NCI-H526 treated with DMSO at 0.1 percent for 48 hours (cell line): ENCODE data around the gene GPRIN2.
"Not testable (repeated sequence)": the region's sequence is repeated elsewhere in the genome, so short reads cannot be mapped to it uniquely, and the experiment has no call there.

Experiments
- DNase-seq: peaks from one replicate; lab custom pipeline; 2025; lab: John Stamatoyannopoulos, UW

The GPRIN2 gene

DNA sequence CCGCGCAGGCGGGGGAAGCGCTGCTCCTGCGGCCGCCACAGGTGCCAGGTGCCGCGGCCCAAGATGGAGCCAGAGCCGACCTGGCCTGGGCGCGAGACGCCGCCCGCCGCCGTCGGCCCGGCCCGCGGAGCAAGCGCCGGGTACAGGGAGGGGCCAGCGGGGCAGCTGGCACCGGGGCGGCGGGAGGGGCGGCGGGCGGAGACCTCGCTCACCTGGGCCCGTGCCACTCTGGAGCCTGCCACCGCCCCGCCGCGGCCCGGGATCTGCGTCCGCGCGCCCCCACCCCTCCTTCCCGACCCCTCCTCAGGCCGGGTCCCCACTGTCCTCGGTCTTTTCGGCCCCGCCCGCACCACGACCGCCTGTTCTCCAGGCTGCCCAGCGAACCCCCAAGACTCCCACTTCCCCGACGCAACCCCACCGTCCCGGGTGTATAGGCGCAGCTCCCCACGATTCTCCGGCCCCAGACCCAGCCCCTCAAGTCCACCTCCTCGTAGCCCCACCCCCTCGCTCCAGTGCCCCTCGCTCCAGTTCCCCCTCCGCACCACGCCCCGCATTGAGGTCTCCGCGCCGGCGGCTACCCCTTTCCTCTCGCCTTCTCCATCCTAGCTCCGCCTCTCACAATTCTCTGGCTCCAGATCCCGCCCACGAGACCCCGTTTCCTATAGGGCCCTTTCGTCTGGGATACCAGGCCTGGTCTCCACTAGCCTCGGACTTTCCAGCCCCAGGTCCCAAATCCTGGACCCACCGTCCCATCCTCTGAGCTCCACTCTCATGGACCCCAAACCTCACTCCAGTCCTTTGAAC, at the start of gene GPRIN2:
GPRIN2 (minus strand) TSS at position 144 of the 804 bp plus-strand sequence. CDS start 5,922 bp downstream, outside the sequence.
- DNase-seq = no peak

DNA sequence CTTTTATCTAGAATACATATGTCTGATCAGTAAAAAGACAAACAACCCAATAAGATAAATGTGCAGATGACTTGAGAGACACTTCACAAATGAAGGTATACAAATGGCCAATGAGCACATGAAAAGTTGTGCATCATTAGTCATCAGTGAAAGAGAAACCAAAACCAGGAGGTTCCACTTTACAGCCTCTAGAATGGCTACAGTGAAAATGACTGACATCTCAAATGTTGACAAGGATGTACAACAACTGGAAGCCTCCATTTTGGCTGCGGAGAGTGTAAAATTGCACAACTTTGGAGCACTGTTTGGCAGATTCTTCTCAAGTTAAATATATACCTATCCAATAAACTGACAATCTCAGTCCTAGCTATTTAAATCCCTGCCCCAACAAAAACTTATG, 44.1 kb upstream of the GPRIN2 start:
- not testable (repeated sequence) for DNase-seq

DNA sequence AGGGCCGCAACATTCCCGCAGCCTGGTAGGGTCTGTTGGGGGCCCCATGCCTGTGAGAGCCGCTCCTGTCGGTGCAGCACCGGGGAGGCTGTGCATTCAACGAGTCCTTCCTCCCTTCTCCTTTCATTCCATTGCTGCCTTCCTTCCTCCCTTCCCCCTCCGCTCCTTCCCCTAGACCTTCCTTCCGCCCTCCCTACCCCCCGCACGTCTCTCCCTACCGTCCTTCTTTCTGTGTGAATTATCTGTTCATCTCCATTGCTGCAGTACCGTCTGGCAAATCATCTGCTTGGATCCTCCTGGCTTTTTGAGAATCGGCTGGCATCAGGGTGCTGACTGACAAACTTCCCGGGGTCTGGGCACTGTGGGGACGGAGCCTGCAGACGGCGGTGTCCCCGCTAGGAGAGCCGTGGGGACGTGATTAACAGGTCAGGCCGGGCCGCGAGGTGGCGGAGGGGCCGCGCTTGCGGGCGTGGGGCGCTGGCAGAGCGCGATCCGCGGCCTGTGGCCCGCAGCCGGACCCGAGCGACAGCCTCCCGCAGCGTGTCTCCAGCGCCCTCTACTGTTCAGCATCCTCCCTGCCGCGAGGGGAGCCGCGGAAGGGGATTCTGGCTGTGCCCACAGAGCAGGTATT, 41.3 kb upstream of the GPRIN2 start:
- DNase-seq = not testable (repeated sequence)

DNA sequence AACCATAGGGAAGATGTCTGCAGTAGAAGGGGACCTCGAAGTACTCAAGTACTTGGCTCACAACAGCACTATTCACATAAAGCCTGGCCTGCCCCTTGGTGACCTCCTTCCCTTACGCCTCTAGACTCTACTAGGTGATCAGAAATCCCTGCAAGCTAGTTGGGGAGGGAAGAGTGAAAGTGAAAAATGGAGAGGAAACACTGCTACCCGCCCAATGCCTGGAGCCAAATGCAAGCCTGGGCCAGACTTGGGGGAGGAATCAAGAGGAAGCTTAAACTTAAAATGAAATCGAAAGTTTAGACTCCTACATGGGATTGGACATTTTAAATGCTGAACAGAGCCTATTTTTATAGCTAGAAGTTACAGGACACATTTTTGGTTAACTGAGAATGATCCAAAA, 40.1 kb upstream of the GPRIN2 start:
- DNase-seq = not testable (repeated sequence)

DNA sequence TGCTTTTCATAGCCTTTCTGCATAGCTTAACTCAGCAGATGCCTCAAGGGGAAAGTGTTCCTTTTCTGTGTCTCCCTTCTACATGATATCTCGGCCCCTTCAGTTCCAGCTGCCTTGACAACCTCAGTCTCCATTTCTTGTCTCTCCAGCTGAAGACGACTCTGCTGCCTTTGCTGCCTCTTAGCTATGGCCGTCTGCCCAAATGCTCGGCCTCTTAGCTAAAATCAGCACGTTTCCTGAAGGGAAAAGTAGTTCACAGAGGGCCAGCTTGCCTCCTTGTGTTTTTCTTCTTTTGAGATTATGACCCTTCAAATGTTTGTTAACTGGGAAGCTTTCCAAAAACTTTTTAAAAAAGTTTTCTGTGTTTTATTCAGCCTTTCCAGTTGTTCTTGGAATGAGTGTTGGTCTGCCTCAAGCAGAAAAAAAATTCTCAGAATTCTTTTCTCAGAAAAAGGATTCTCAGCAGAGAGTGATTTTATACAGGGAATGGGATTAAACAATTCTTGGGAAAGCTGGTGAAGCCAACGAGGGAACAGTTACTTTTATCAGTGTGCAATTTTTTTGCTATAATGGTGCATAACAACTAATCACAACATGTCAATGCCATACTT, 38.1 kb upstream of the GPRIN2 start:
- not testable (repeated sequence) for DNase-seq

DNA sequence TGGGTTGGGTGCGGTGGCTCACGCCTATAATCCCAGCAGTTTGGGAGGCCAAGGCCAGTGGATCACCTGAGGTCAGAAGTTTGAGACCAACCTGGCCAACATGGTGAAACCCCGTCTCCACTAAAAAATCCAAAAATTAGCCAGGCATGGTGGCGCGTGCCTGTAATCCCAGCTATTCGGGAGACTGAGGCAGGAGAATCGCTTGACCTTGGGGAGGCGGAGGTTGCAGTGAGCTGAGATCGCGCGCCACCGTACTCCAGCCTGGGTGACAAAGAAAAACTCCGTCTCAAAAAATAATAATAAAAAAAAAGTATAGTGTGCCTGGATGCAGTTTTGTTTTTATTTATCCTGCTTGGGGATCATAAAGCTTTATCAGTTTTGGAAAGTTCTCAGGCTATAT, 36.8 kb upstream of the GPRIN2 start:
- not testable (repeated sequence) for DNase-seq

DNA sequence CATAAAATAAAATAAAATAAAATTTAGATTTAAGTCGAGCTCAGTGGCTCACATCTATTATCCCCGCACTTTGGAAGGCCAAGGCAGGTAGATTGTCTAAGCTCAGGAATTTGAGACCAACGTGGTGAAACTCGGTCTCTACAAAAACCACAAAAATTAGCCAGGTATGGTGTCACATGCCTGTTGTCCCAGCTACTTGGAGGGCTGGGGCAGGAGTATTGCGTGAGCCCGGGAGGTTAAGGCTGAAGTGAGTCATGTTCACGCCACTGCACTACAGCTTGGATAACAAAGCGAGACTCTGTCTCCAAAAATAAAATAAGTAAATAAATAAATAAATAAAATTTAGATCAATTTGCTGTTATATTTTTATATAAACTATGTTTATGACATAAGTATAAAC, 34.6 kb upstream of the GPRIN2 start:
- DNase-seq = not testable (repeated sequence)

DNA sequence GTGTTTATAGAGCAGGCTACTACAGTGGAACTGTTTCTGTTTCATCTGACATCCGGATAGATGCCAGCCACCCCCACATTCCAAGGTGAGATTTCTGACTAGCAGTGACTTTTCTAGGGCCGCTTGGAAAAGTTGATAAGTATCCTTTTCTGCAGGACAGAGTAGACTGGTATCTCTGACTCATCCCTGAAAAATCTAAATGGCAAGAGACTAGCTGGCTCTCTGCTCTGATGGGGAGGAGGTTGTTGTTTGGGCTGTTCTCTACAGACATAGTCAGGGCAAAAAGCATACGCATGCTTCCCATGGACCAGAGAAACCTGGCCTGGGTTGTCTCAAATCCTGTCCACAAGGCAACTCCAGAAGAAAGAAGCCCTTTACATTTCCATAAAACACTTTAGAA, 33.1 kb upstream of the GPRIN2 start:
- not testable (repeated sequence) for DNase-seq

DNA sequence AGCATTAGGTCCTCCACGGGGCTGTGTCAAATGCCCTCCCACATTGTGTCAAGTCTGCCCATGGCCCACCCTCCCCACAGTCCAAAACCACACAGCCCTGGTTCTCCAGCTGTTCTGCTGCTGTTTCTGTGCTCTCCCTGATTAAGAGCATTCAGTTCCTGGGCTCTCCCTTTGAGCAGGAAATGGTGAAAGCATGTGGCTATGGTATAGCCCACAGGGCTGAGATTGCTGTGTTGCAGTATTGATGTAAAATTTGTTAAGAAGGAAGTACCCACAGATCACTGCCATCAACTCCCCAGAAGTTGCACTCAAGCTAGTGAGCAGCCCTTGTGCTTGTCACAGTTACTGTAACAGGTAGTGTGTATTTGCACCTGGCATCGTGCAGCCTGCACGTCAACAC, 31.8 kb upstream of the GPRIN2 start:
- not testable (repeated sequence) for DNase-seq

DNA sequence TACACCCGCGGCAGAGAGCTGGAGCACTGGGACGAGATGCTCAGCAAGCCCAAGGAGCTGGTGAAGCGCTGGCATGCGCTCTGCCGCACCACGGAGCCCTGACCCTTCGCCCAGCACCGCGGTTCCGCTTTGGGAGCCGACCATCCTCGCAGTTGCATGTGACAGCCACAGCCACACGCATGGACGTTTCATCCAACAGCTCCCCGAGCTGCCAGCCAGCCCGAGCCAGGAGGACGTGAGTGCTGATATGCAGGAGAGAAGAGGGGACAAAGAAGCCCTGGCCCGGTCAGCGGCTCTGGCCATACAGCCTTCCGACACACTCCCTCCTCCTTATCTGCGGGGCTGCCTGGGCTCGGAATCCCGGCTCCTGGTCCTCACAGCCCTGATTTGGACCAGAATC, 31.1 kb upstream of the GPRIN2 start:
- DNase-seq = not testable (repeated sequence)

DNA sequence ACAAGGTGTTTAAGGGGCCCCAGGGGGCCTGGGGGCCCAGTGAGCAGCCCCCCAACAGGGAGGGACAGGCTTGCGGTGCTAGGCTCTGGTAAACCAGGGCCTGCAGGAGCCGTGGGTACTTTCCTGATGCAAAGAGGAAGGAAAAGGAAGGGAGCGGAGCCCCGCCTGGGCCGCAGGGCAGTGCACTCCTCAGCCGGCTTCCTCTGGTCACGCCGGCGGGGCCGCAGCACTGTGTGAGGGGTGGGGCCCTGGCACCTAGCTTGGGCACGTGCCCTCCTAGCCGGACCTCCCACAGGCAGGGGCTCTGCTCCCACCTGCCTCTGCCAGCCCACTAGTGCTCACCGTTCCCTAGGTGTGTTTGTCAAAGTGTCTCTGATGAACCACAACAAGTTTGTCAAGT, 28.8 kb upstream of the GPRIN2 start:
- DNase-seq = not testable (repeated sequence)

DNA sequence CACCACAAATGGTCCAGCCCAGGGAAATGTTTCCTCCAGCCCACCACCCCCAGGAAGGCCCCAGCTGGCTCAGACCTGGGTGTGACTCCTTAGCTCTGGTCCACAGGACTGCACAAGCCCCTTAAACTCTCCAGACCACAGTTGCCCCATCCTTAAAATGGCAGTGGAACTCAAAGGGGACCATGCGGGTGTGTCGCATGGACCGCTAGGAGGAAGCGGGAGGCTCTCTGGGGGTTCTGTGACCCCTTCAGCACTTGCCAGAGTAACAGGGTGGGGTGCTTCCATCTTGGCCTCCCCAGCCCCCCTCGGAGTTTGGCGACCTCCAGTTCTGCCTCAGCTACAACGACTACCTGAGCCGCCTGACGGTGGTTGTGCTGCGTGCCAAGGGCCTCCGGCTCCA, 27.7 kb upstream of the GPRIN2 start:
- not testable (repeated sequence) for DNase-seq

DNA sequence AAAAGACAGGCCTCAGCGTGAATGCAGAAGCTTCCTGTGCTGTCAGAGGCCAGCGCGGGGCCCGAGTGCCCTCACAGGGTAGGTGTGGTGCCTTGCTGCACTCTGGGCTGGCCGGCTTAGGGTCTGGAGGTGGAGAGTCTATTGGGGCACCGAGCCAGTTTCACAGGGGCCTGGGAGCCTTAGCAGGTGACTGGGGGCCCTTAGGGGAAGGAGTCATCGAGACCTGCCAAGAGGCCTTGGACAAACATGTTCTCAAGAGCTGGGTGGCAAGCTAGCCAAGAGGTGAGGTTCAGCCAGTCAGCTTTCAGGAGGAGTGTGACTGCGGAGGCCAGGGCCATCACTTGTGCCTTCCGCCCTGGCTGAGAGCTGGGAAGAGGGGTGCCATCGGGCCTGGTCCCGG, 26.1 kb upstream of the GPRIN2 start:
- not testable (repeated sequence) for DNase-seq

DNA sequence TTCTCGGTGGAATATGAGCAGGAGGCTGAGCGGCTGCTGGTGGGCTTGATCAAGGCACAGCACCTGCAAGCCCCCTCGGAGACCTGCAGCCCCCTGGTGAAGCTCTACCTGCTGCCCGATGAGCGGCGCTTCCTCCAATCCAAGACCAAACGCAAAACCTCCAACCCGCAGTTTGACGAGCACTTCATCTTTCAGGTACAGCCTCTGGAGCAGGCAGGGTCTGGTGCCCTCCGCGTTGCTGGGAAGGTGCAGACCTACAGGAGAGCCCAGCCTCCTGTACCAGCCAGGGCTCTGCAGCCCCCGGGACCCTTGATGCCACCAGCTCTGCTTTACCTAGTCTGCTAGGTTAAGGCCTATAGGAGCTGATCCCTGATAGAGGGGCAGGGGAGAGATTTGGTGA, 25.5 kb upstream of the GPRIN2 start:
- DNase-seq = not testable (repeated sequence)

DNA sequence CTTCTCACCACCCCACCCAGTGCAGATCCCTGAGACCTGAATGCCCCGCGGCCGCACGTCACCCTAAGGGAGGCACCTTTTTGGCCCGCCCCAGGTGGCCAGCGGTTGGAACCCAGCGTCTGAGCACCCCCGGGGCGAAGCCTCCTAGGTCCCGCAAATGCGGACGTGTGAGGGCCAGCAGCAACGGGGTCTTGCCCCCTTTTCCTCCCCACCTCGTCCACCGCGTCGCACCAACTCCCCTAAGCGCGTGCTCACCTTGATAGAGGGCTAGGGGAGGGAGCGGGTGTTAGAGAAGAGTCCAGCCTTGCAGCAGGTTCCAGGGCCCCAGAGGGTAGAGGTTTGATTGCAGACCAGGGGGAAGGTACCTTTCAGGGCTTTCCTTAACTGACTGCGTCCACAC, 22.9 kb upstream of the GPRIN2 start:
- DNase-seq = not testable (repeated sequence)

DNA sequence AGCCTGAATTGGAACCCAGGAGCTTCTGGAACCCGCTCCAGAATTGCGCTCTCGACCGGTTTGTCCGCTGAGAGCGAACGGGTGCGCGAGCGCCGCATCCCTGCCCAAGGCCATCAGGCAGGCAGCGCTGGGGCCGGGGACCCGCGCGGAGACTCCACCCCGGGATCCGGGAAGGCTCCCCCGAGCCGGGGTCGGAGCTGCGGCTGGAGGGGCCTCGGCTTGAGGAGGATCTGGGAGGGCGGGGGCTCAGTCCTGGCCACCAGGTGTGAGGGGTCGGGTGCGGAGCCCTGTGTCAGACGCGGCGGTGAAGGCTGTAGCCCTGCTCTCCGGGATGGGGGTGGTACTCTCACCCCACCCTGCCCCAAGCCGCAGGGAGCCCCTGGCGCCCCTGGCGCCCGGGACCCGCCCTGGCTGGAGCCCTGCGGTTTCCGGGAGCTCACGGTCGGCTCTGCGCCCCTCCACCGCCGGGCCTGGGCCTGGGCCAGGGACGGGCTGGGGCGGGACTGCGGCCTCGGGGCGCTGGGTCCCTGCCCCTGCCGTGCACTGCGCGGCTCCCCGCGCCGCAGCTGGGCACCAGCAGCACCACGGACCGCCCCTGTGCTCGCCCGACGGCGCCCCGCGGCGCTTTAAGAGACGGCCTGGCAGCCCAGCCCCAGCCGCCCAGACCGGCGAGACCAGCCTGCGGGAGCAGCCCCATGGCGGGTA, 22.2 kb upstream of the GPRIN2 start, which contains the start of gene SYT15:
SYT15 (plus strand) TSS at position 655 of the 705 bp plus-strand sequence; CDS start at position 696, 41 bp downstream.
- not testable (repeated sequence) for DNase-seq

DNA sequence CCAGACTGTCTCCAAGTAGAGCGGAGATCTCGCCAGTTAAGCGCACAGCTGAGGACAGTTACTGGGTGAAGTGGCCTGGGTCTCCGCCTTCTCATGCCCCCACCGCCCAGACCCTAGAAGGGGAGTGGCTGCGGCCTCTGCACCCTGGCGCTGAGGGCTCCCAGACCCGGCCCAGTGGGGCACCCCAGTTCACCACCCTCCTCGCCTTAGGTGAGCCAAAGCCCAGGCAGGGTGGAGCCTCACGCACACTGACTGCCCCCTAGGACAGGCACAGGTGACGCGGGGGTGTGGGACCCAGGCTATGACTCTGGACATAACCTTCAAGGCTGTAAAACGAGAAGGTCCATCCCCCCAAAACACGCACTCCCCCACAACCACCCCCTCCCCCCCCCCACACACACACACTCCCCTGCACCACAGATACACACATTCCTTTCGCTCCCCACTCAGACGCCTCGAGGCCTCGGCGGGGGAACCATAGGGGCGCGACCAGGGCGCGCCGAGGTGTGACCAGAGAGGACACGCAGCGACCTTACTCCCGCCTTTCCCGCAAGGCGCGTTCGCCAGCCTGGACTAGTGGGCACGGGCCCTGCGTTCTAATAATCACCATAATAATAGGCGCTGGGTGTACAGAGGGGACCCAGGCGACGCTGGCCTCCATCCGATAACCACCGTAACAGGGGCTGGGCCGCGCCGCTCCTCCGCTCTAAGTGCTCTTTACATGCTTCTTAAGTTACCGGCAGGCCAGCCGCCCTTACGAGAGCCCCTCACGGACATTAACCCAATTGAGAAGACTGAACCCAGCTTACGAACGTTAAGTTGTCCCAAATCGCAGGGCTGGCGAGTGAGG, 21.4 kb upstream of the GPRIN2 start:
- DNase-seq = not testable (repeated sequence)

DNA sequence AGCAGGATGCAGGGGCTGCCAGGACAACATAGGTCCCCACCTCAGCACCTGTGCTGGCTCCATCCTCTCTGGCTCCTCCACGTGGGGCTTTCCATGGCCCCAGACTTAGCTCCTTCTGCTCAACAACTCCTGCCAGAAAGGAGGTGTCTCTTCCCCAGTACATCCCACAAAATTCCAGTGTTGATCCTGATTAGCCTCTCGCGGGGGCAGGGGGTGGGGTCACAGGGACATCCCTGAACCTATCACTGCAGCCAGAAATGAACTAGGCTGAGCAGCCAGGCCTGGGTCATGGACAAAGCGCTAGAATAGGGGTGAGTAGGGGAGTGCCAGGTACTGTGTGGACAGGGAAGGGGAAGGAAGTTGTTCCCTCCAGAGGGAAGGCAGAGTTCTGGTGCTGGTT, 17.4 kb upstream of the GPRIN2 start:
- DNase-seq = not testable (repeated sequence)

DNA sequence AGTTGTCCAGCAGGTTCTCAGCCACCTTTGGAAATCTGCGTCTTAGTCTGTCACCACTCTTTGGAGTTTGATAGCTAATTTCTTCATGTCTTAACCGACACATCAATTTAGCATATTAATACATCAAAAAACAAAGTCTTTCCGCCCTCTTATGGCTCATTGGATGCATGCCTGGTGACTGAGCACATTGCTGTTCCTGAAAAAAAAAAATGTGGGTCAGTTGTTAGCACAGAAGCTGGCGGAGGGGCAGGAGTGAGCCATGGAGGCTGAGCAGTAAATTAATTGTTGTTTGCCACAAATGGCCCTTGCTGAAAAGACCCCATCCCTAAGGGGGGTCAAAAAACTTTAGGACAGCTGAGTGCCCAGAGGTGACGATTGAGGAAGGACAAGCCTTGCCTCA, 16.9 kb upstream of the GPRIN2 start:
- not testable (repeated sequence) for DNase-seq

DNA sequence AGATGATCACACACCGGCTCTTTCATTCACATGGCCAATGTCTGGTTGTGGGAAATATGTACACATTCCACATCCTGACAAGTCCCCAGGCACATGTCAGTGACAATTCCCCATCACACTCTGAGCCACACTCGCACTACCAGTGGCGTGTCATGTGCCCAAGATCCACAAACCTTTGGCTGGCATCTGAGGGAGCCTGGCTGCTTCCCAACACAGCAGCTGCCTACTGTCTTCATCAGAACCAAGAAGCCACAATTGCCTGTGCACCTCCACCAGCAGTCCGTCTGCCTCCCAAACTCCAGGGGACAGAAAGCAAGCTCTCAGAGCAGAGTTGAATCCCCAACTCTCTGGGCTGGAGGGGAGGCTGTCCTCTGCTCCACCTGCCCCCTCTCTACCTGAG, 16.3 kb upstream of the GPRIN2 start:
- not testable (repeated sequence) for DNase-seq

DNA sequence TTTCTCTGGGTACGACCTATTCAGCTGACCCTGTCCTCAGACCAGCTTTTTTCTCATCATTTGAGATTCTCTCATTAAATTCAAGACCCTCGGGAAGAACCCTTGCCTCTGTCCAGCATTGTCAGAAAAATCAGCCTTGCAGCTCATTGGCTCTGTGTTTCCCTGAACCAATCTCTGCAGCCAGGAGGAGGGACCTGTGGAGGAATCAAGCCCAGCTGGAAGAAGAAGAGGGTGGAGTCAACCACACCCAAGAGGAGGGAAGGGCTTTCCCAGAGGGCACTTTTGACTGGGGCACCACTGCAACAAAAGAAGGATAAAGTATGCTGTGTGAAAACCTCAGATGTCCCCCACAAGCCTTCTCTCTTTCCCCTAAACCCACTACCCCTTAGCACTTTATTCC, 14.2 kb upstream of the GPRIN2 start:
- DNase-seq = not testable (repeated sequence)
